HG03139 (cell line): ENCODE data around the gene PTPN20.

Source experiments
- ATAC-seq: cut with Tn5 transposase; IDR thresholded peaks from one replicate; pipeline ENCODE4 v1.9.1; 2021; ENCODE audit not compliant: unreplicated experiment

The PTPN20 gene

GRCh38 chr10:47020471-47020870 is 109.2 kb downstream of the PTPN20 start:
- ATAC-seq = no peak

GRCh38 chr10:47021850-47022249 is 110.6 kb downstream of the PTPN20 start:
- no peak for ATAC-seq

GRCh38 chr10:47022311-47023131 is 111.3 kb downstream of the PTPN20 start:
- no peak for ATAC-seq

GRCh38 chr10:47023237-47024045 is 112.2 kb downstream of the PTPN20 start:
- no peak for ATAC-seq

- ATAC-seq = no peak
These were observed 112.8 kb downstream of the PTPN20 start for GRCh38 chr10:47024046-47024322.

- ATAC-seq = peak; percentile 58
These were observed 113.4 kb downstream of the PTPN20 start for GRCh38 chr10:47024399-47025252.

- no peak for ATAC-seq
These were observed 114.0 kb downstream of the PTPN20 start for GRCh38 chr10:47025253-47025539.

- ATAC-seq = no peak
These were observed 114.5 kb downstream of the PTPN20 start for GRCh38 chr10:47025540-47026300.

GRCh38 chr10:47026301-47027107 is 115.3 kb downstream of the PTPN20 start:
- ATAC-seq = no peak

- no peak for ATAC-seq
These were observed 116.0 kb downstream of the PTPN20 start for GRCh38 chr10:47027108-47027783.

- no peak for ATAC-seq
These were observed 116.6 kb downstream of the PTPN20 start for GRCh38 chr10:47027784-47028260.

GRCh38 chr10:47028466-47028865 is 117.2 kb downstream of the PTPN20 start:
- ATAC-seq = no peak

GRCh38 chr10:47029181-47030009 is 118.2 kb downstream of the PTPN20 start:
- no peak for ATAC-seq

GRCh38 chr10:47030191-47030703 is 119.0 kb downstream of the PTPN20 start:
- ATAC-seq = no peak

- ATAC-seq = no peak
These were observed 120.1 kb downstream of the PTPN20 start for GRCh38 chr10:47031211-47031900.

- ATAC-seq = no peak
These were observed 120.8 kb downstream of the PTPN20 start for GRCh38 chr10:47031901-47032465.

GRCh38 chr10:47033081-47033480 is 121.9 kb downstream of the PTPN20 start:
- ATAC-seq = no peak
